ENCODE data around the gene TTLL3. TPM values are rescaled to one million over a fixed set of nuclear protein-coding genes. Genes with fewer than 3 reads are reported as not detected.
A peak's percentile ranks its signal among the peaks of the same experiment; 100 is the strongest.
"Not testable (repeated sequence)": the region's sequence is repeated elsewhere in the genome, so short reads cannot be mapped to it uniquely, and the experiment has no call there.

TTLL3 gene
- 0.68 and 1.6 TPM in 2 replicates for total RNA-seq (2014; rRNA removed; shearing (Covaris generic))

GRCh38 chr3:9809615-9810432 is at the start of gene TTLL3:
Gene TTLL3 (plus strand): TSS chr3:9810262. CDS start chr3:9810662, 400 bp downstream.
- peak; percentile 65 for DNase-seq (ENCODE audit: low read depth)

- DNase-seq (ENCODE audit: low read depth), result no peak
Measured at GRCh38 chr3:9760779-9761505, 49.1 kb upstream of the TTLL3 start.

DNA sequence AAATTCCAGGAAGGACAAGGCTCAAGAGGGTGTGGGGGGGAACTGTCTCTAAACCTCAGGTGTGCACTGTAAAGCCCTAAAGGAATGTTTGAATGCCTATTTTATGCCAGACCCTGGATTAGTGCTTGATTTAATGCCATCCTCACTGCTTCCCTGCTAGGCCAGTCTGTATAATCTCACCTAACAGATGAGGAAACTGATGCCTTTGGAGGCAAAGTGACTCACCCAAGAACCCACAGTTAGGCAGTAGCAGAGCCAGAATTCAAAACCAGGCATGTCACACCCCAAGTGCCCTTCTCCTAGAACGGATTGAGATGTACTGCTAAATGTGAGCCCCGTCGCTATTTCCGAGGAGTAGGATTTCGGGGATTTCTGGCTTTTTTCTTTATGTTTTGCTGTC is 48.1 kb upstream of the TTLL3 start:
- DNase-seq (ENCODE audit: low read depth), result no peak

GRCh38 chr3:9762871-9763270 is 47.2 kb upstream of the TTLL3 start:
- DNase-seq (ENCODE audit: low read depth), result no peak

- DNase-seq (ENCODE audit: low read depth), result no peak
Measured at GRCh38 chr3:9765865-9766264, 44.2 kb upstream of the TTLL3 start.

GRCh38 chr3:9767418-9767817 is 42.6 kb upstream of the TTLL3 start:
- no peak for DNase-seq (ENCODE audit: low read depth)

DNA sequence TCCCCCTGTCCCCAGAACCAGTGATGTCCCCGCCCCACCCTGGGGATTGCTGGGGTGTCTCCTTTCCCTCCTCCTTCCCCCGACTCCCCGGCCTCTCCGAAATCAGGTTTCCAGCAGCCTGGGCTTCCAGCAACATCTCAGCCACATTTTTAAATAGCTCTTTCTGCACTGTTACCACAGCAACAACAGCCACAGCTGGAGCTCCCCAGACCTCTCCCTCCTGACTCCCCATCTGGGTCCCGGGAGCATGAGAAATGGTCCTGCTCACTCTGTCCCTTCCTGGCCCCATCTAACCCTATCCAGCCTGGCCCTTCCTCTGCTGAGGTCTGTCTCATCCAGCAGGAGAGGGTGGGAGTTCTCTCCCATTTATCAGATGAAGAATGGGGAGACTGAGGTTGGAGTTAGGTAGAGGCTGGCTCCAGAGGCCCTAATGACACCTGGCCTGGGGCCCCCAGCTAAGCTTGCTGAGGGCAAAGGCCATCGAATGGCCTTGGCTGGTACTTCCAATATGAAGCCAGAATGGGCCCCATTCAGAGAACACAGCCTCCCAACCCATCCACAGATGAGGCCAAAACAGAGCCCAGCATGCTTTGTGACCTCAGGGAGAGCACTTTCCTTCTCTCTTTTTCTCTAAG is 41.8 kb upstream of the TTLL3 start:
- no peak for DNase-seq (ENCODE audit: low read depth)

DNA sequence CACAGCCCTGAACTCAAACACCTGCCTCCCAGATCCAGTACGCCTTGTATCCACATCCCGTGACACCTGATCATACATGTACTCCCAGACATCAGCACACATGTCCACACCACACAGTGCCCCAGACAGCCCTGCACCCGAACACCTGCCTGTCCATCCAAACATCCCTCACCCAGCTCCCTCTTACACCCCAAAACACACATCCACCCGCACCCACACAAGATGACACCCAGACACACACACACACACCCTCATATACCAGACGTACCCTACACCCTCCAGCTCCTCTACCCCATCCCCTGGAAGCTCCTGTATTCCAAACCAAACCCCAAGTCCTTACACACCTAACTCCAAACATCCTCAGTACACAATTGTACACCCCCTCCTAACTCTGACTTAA is 41.0 kb upstream of the TTLL3 start:
- DNase-seq (ENCODE audit: low read depth), result no peak

DNA sequence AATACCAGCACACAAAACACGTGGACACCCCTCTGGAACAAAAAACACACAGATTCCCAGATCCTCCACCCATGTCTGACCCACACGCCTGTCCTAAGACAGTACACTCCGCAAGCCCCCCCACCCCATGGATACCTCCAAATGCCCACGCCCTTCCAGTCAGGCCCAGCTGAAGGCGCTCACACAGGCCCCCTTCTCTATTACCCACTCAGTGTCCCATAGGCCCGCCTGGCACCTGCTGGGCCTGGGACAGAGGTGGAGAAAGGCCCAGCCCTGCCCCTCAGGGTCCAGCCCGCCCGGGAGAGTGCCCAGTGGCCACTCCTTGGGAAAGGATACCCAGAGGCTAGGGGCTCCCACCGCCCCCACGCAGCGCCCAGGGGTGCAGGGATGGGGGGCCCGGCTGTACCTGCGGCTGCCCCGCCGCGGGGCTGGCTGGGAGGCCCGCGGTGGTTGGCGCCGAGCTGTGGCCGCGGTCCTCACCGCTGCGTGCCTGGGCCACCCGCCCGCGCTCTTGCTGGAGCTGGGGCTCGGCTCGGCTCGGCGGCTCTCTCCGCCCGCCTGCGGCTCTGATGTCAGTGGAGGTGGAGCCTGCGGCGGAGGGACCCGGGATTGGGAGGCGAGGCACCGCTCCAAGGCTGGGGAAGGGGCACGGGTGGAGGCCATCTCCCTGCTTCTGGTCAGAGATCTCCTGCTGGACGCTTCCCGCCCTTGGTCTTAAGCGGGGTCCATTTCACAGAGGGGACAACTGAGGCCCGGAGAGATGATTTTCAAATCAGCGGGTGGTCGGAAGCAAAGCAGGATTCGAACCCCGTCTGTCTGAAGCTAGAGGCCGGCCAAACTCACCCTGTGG is 40.4 kb upstream of the TTLL3 start, which contains the start of gene CAMK1:
Gene CAMK1, minus strand, starts transcription at position 522 of the 850 bp plus-strand sequence. CDS start 2,198 bp downstream, outside the sequence.
- peak; percentile 66 for DNase-seq (ENCODE audit: low read depth)

DNA sequence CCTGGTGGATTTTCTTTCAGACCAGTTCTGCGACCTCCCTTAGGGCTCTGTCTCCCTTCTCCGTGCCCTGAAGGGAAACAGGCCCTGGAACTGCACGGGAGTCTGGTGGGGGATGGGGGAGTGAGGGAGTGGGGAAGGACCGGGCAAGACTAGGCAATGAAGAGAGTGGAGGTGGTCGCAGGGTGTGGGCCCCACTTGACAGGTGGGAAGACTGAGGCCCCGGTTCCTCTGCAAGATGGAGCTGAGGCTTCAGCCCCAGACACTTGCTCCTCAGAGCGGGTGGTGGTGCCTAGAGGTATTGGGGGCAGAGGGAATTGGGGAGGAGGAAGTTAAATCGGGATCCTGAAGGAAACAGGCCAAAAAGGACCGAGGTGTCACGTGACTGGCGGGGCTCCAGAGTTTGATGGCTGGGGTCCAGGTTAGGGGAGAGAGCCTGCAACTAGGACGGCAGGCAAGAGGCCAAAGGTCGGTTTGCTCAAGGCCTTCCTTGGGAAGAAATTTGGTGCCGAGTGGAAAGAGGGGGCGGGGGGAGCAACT is 39.7 kb upstream of the TTLL3 start:
- DNase-seq (ENCODE audit: low read depth), result no peak

- DNase-seq (ENCODE audit: low read depth), result not testable (repeated sequence)
Measured at GRCh38 chr3:9771007-9771406, 39.1 kb upstream of the TTLL3 start.

GRCh38 chr3:9776896-9777693 is 33.0 kb upstream of the TTLL3 start:
- DNase-seq (ENCODE audit: low read depth), result no peak

GRCh38 chr3:9777694-9778021 is 32.4 kb upstream of the TTLL3 start:
- DNase-seq (ENCODE audit: low read depth), result no peak

DNA sequence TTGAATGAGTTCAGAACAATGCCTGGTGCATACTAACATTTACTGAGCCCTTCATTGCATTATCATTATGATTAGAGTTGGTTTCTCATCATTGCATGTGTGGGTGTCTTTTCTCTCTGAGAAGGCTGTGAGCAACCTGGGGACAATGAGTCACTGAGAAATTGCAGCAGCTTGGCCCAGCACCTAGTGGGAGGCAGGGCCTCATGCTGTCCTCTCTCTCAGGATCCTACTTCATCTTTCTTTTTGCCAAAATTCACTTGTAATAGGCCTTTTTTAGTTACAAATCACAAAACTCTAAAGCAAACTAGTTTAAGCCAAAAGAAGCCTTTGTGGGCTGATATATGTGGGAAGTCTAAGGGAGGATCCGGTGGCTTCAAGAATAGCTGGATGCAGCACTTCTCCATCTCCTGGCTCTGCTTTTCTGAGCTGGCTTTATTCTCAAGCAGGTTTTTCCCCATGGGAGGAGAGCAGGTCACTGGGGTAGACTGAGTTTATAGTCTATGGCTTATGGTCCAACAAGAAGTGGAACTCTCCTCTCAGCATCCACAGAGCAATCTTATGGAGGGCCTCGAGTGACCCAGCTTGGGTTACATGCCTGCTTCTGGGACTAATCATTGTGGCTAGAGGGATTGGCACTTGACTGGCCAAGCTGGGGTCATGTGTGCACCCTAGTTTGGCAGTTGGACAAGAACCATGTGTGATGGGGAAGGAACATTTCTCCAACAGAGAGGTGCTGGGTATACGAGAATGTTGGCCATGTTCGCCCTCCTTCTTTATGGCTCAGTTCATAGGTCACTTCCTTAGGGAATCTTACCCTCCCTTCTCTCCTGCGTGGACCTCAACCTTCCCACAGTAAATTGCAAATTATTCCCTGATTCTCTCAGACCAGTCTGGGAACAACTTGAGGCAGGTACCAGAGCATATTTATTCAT is 31.7 kb upstream of the TTLL3 start:
- no peak for DNase-seq (ENCODE audit: low read depth)

DNA sequence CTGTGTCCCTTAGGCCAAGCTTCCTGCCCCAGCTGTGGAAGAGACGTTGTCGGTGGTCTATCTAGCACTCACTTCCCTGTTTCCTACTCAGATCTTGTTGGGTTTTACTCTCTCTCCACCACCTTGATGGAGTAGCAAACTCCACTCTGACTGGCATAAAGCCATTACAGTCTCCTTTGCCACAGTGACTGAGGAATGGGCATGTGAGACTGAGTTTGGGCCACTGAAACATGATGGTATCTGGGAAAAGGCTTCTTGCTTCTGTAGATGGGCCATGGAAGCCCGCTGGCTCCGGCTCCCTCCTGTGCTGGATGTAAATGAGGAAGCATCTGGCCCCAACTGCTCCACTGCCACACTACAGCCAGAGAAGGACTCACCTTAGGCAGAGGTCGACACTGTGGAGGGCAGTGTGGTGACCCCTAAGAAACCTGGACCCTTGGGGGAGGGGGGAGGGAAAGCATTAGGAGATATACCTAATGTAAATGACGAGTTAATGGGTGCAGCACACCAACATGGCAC is 30.9 kb upstream of the TTLL3 start:
- no peak for DNase-seq (ENCODE audit: low read depth)

GRCh38 chr3:9779721-9780457 is 30.2 kb upstream of the TTLL3 start:
- DNase-seq (ENCODE audit: low read depth), result no peak

- DNase-seq (ENCODE audit: low read depth), result no peak
Measured at GRCh38 chr3:9780458-9780812, 29.6 kb upstream of the TTLL3 start.

DNA sequence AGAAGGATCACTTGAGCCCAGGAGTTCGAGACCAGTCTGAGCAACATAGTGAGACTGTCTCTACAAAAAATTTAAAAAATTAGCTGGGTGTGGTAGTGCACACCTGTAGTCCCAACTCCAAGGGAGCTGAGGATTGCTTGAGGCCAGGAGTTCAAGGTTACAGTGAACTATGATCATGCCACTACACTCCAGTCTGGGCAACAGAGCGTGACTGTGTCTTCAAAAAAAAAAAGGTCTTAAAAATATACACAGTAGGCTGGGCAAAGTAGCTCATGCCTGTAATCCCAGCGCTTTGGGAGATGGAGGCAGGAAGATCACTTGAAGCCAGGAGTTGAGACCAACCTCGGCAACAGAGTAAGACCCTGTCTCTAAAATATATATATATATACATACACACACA is 29.2 kb upstream of the TTLL3 start:
- no peak for DNase-seq (ENCODE audit: low read depth)

- no peak for DNase-seq (ENCODE audit: low read depth)
Measured at GRCh38 chr3:9781551-9781950, 28.5 kb upstream of the TTLL3 start.

Measured in Daoy (cell line).